Astrocyte of the cerebellum (primary cell): Measurements from ENCODE around the gene PKP3.

ENCODE experiments used
- DNase-seq: peaks from one replicate; pipeline ENCODE4 v3.0.0-alpha.2; 2011; ENCODE audit warnings: low read depth
- H3K4me3 ChIP-seq: 2 replicates; pipeline ENCODE4 v1.5.1; 2011; ENCODE audit warnings: mild to moderate bottlenecking, low read depth, low read length, moderate library complexity
- CTCF ChIP-seq: IDR thresholded peaks from 2 replicates; pipeline ENCODE4 v1.5.1; 2012; ENCODE audit warnings: low read length, low read depth, moderate library complexity, mild to moderate bottlenecking; ENCODE audit errors: missing control alignments
- in situ Hi-C: cut with HindIII; loops from 2 replicates; pipeline ENCODE4 v1.10.0; 2017; ENCODE audit warnings: low sequenced_read_pairs

PKP3 gene

GRCh38 chr11:451738-452137, 57.7 kb downstream of the PKP3 start:
- DNase-seq, result no peak
- in situ Hi-C loops, result loop anchor here (5.0 kb wide), 1 partner anchor 199 kb away; no protein-coding TSS in a partner anchor
- TF ChIP-seq CTCF, result no peak
- peak overlapping the region; percentile 78 for H3K4me3 ChIP-seq

GRCh38 chr11:452203-452744, 58.3 kb downstream of the PKP3 start:
- no peak for TF ChIP-seq CTCF
- no peak overlapping the region for H3K4me3 ChIP-seq
- no peak for DNase-seq
- in situ Hi-C loops, result loop anchor here (5.0 kb wide), 1 partner anchor 200 kb away; no protein-coding TSS in a partner anchor

GRCh38 chr11:452916-453527, 59.0 kb downstream of the PKP3 start:
- DNase-seq, result no peak
- in situ Hi-C loops, result loop anchor here (5.0 kb wide), 1 partner anchor 201 kb away; no protein-coding TSS in a partner anchor
- no peak for TF ChIP-seq CTCF

GRCh38 chr11:453564-453963, 59.6 kb downstream of the PKP3 start:
- TF ChIP-seq CTCF, result no peak
- no peak overlapping the region for H3K4me3 ChIP-seq
- in situ Hi-C loops, result loop anchor here (5.0 kb wide), 1 partner anchor 201 kb away; no protein-coding TSS in a partner anchor
- no peak for DNase-seq

More at GRCh38 chr11:452916-453527, 59.0 kb downstream of the PKP3 start:
- H3K4me3 ChIP-seq, result no peak overlapping the region

- in situ Hi-C loops, result loop anchor here (5.0 kb wide), 1 partner anchor 202 kb away; no protein-coding TSS in a partner anchor
- no peak for TF ChIP-seq CTCF
- DNase-seq, result no peak
- no peak overlapping the region for H3K4me3 ChIP-seq
Measured at GRCh38 chr11:454043-454442, 60.0 kb downstream of the PKP3 start.
